Activated gamma-delta T cell (primary cell): ENCODE measurements around the gene TAS2R10.
"Not testable (repeated sequence)": the region's sequence is repeated elsewhere in the genome, so short reads cannot be mapped to it uniquely, and the experiment has no call there.

Experiments
- DNase-seq: peaks from one replicate; lab custom pipeline; 2025; lab: John Stamatoyannopoulos, UW
- total RNA-seq, 2 donors: gene quantifications; one replicate each; lab custom pipeline; 2026; lab: John Stamatoyannopoulos, UW

Gene TAS2R10
- total RNA-seq: 0.35 to 0.97 reads per million in 2 donors

- DNase-seq: no peak
Observed at GRCh38 chr12:10826258-10826657, at the start of gene TAS2R10. Gene TAS2R10 (minus strand): TSS chr12:10826358. CDS start chr12:10826269, 89 bp downstream.

- no peak for DNase-seq
Observed at GRCh38 chr12:10873378-10873777, 47.2 kb upstream of the TAS2R10 start.

- no peak for DNase-seq
Observed at GRCh38 chr12:10867381-10867780, 41.2 kb upstream of the TAS2R10 start.

GRCh38 chr12:10863512-10864218 is 37.5 kb upstream of the TAS2R10 start:
- DNase-seq: no peak

GRCh38 chr12:10861366-10861765 is 35.2 kb upstream of the TAS2R10 start:
- DNase-seq: no peak

- DNase-seq: no peak
Observed at GRCh38 chr12:10855807-10856206, 29.6 kb upstream of the TAS2R10 start.

GRCh38 chr12:10853776-10854175 is 27.6 kb upstream of the TAS2R10 start:
- DNase-seq: no peak

- no peak for DNase-seq
Observed at GRCh38 chr12:10851243-10851858, 25.2 kb upstream of the TAS2R10 start.

GRCh38 chr12:10849425-10849878 is 23.3 kb upstream of the TAS2R10 start, which contains the start of gene PRR4:
Gene PRR4 (minus strand): TSS chr12:10849475. CDS start chr12:10849437, 38 bp downstream.
- DNase-seq: no peak

- DNase-seq: no peak
Observed at GRCh38 chr12:10847744-10848143, 21.6 kb upstream of the TAS2R10 start.

- no peak for DNase-seq
Observed at GRCh38 chr12:10842862-10843261, 16.7 kb upstream of the TAS2R10 start.

- DNase-seq: no peak
Observed at GRCh38 chr12:10838461-10838860, 12.3 kb upstream of the TAS2R10 start.

- DNase-seq: no peak
Observed at GRCh38 chr12:10829994-10830393, 3.8 kb upstream of the TAS2R10 start.

GRCh38 chr12:10824957-10825356 is 1.2 kb downstream of the TAS2R10 start:
- DNase-seq: no peak

- no peak for DNase-seq
Observed at GRCh38 chr12:10811883-10812536, 14.1 kb downstream of the TAS2R10 start.

GRCh38 chr12:10810068-10810467 is 16.1 kb downstream of the TAS2R10 start, which contains the start of gene TAS2R9:
Gene TAS2R9 (minus strand): TSS chr12:10810168. CDS start chr12:10810075, 93 bp downstream.
- no peak for DNase-seq

- DNase-seq: no peak
Observed at GRCh38 chr12:10807186-10807585, 19.0 kb downstream of the TAS2R10 start, which contains the start of gene TAS2R8. Gene TAS2R8 (minus strand): TSS chr12:10807286. CDS start chr12:10806980, 306 bp downstream.

GRCh38 chr12:10802587-10802986 is 23.6 kb downstream of the TAS2R10 start, which contains the start of gene TAS2R7:
Gene TAS2R7 (minus strand): TSS chr12:10802627. CDS start chr12:10802570, 57 bp downstream.
- no peak for DNase-seq

- DNase-seq: no peak
Observed at GRCh38 chr12:10801741-10802140, 24.4 kb downstream of the TAS2R10 start.

- no peak for DNase-seq
Observed at GRCh38 chr12:10794222-10794621, 31.9 kb downstream of the TAS2R10 start.

GRCh38 chr12:10791769-10792168 is 34.4 kb downstream of the TAS2R10 start:
- DNase-seq: not testable (repeated sequence)

- DNase-seq: no peak
Observed at GRCh38 chr12:10783252-10783651, 42.9 kb downstream of the TAS2R10 start.
